IgD-negative memory B cell (primary cell): ENCODE results near the gene XYLB. TPM values are rescaled to one million over a fixed set of nuclear protein-coding genes. Genes with fewer than 3 reads are reported as not detected.

ENCODE experiments used
- H3K27ac Mint-ChIP-seq, 3 donors: one replicate each; pipeline ENCODE4 v1.8.0; 2020 to 2022; ENCODE audit warnings: mild to moderate bottlenecking in 3 of 3, mixed read lengths in 3 of 3, moderate library complexity in 1 of 3
- H3K27me3 Mint-ChIP-seq: one replicate; pipeline ENCODE4 v1.8.0; 2021; ENCODE audit warnings: mixed read lengths
- H3K36me3 Mint-ChIP-seq: one replicate; pipeline ENCODE4 v1.8.0; 2020; ENCODE audit warnings: mild to moderate bottlenecking, mixed read lengths
- H3K4me1 Mint-ChIP-seq, 3 donors: one replicate each; pipeline ENCODE4 v1.8.0; 2020 to 2022; ENCODE audit warnings: mixed read lengths in 3 of 3, mild to moderate bottlenecking in 1 of 3
- H3K4me3 Mint-ChIP-seq, 4 donors: one replicate each; pipeline ENCODE4 v1.8.0; 2020 to 2022; ENCODE audit warnings: mild to moderate bottlenecking in 4 of 4, mixed read lengths in 4 of 4, moderate library complexity in 3 of 4
- H3K9me3 Mint-ChIP-seq, 3 donors: one replicate each; pipeline ENCODE4 v1.8.0; 2020 to 2021; ENCODE audit warnings: mixed read lengths in 3 of 3, mild to moderate bottlenecking in 1 of 3
- polyA plus RNA-seq: library from polyadenylated mRNA; unstranded; fragments of 300-500 nt; fragmentation: Illumina TruSeq; gene quantifications from one replicate; pipeline ENCODE4 v1.2.3, GENCODE V29; 2021

XYLB gene
- polyA plus RNA-seq, 1 donor from 2014 or later: 0.28 TPM

- H3K9me3 Mint-ChIP-seq: no peaks in the 10 kb centered on the region
- H3K4me1 Mint-ChIP-seq: peaks cover 0 to 3% (median 1%) of the 10 kb centered on the region in 3 donors
- H3K27ac Mint-ChIP-seq: no peak overlapping the region
- no peak overlapping the region for H3K4me3 Mint-ChIP-seq
- H3K36me3 Mint-ChIP-seq: no peaks in the 10 kb centered on the region
- no peaks in the 10 kb centered on the region for H3K27me3 Mint-ChIP-seq
Observed at GRCh38 chr3:38343797-38344594, 2.6 kb upstream of the XYLB start.

- Mint-ChIP-seq H3K4me1 (peaks cover 0 to 3% (median 1%) of the 10 kb centered on the region in 3 donors), H3K9me3 (no peaks in the 10 kb centered on the region), H3K27ac (peak overlapping the region in 1 of 3 donors; percentile 32), H3K27me3 (no peaks in the 10 kb centered on the region), H3K4me3 (peak overlapping the region; percentile 47 to 88 (median 84)), H3K36me3 (no peaks in the 10 kb centered on the region)
Observed at GRCh38 chr3:38345879-38346586, 552 bp upstream of the XYLB start.

- H3K4me3 Mint-ChIP-seq: peak overlapping the region; percentile 27 to 84 (median 77)
Observed at GRCh38 chr3:38347421-38348200, 1.0 kb downstream of the XYLB start.

GRCh38 chr3:38348903-38349302, 2.3 kb downstream of the XYLB start:
- H3K36me3 Mint-ChIP-seq: no peaks in the 10 kb centered on the region
- H3K4me1 Mint-ChIP-seq: peaks cover 0 to 3% (median 1%) of the 10 kb centered on the region in 3 donors
- H3K4me3 Mint-ChIP-seq: no peak overlapping the region
- H3K27me3 Mint-ChIP-seq: no peaks in the 10 kb centered on the region
- H3K9me3 Mint-ChIP-seq: no peaks in the 10 kb centered on the region
- H3K27ac Mint-ChIP-seq: no peak overlapping the region

More at GRCh38 chr3:38347421-38348200, 1.0 kb downstream of the XYLB start:
- Mint-ChIP-seq H3K36me3 (no peaks in the 10 kb centered on the region), H3K27ac (no peak overlapping the region), H3K27me3 (no peaks in the 10 kb centered on the region), H3K9me3 (no peaks in the 10 kb centered on the region), H3K4me1 (peaks cover 0 to 3% (median 1%) of the 10 kb centered on the region in 3 donors)

DNA sequence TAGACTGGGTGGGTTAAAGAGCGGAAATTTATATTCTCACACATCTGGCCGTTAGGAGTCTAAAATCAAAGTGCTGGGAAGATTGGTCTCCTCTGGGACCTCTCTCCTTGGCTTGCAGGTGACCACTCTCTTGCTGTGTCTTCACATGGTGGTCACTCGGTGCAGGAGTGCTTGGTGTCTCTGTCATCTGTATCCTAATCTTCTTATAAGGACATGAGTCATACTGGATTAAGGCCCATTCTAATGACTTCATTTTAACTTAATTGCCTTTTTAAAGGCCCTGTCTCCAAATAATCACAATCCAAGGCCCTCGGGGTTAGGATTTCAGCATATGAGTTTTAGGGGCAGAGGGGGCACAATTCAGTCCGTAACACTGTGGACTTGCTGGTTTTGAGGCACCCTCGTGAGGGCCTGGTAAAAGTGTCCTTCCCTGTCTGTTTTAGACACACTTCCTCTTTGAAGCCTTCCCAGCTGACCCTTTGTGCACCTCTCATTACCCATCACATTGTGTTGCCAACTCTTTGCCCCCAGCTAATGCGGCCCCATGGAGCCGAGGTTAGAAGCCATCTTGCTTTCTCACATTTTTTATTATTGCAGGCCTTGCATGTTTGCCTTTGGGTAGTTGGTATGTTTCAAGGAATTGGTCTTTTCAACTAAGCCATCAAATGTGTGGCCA, 3.2 kb downstream of the XYLB start:
- Mint-ChIP-seq H3K4me3 (no peak overlapping the region), H3K4me1 (peaks cover 0 to 3% (median 1%) of the 10 kb centered on the region in 3 donors), H3K9me3 (no peaks in the 10 kb centered on the region), H3K27me3 (no peaks in the 10 kb centered on the region), H3K36me3 (no peaks in the 10 kb centered on the region), H3K27ac (no peak overlapping the region)

- Mint-ChIP-seq H3K27me3 (no peaks in the 10 kb centered on the region), H3K27ac (no peak overlapping the region), H3K4me1 (no peaks in the 10 kb centered on the region), H3K9me3 (no peaks in the 10 kb centered on the region), H3K4me3 (no peak overlapping the region), H3K36me3 (no peaks in the 10 kb centered on the region)
Observed at GRCh38 chr3:38353151-38353550, 6.6 kb downstream of the XYLB start.

GRCh38 chr3:38354588-38355330, 8.2 kb downstream of the XYLB start:
- no peaks in the 10 kb centered on the region for H3K27me3 Mint-ChIP-seq
- no peak overlapping the region for H3K4me3 Mint-ChIP-seq
- peaks cover 2% of the 10 kb centered on the region for H3K36me3 Mint-ChIP-seq
- H3K4me1 Mint-ChIP-seq: no peaks in the 10 kb centered on the region
- H3K9me3 Mint-ChIP-seq: no peaks in the 10 kb centered on the region
- H3K27ac Mint-ChIP-seq: no peak overlapping the region

- no peak overlapping the region for H3K4me3 Mint-ChIP-seq
Observed at GRCh38 chr3:38359038-38359437, 12.5 kb downstream of the XYLB start.

DNA sequence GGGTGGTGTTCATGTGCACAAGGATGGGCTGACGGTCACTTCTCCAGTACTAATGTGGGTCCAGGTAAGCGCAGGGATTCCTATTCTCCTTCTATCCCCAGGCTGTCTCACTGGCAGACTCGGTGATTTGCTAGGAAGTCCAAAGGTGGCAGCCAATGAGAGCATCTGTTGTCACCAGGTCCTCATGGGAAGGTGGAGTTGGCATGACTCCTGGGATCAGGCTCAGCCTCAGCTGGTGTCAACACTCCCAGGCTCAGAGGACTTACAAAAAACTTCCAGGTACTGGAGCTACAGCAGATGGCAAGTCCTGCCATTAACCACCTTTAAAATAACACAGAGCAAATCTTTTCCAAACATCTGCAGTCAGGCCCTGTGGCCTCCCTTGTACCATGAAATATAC, 13.8 kb downstream of the XYLB start:
- Mint-ChIP-seq H3K36me3 (peaks cover 7% of the 10 kb centered on the region), H3K4me3 (no peak overlapping the region), H3K9me3 (no peaks in the 10 kb centered on the region), H3K27me3 (no peaks in the 10 kb centered on the region), H3K27ac (peak overlapping the region in 1 of 3 donors; percentile 27), H3K4me1 (peaks cover 0 to 2% (median 0%) of the 10 kb centered on the region in 3 donors)

More at GRCh38 chr3:38359038-38359437, 12.5 kb downstream of the XYLB start:
- Mint-ChIP-seq H3K4me1 (no peaks in the 10 kb centered on the region), H3K27me3 (no peaks in the 10 kb centered on the region), H3K27ac (no peak overlapping the region), H3K36me3 (peaks cover 2% of the 10 kb centered on the region), H3K9me3 (no peaks in the 10 kb centered on the region)

GRCh38 chr3:38361496-38361895, 14.9 kb downstream of the XYLB start:
- H3K9me3 Mint-ChIP-seq: no peaks in the 10 kb centered on the region
- H3K36me3 Mint-ChIP-seq: peaks cover 7% of the 10 kb centered on the region
- H3K27ac Mint-ChIP-seq: no peak overlapping the region
- no peaks in the 10 kb centered on the region for H3K27me3 Mint-ChIP-seq
- no peak overlapping the region for H3K4me3 Mint-ChIP-seq
- H3K4me1 Mint-ChIP-seq: peaks cover 0 to 2% (median 0%) of the 10 kb centered on the region in 3 donors

DNA sequence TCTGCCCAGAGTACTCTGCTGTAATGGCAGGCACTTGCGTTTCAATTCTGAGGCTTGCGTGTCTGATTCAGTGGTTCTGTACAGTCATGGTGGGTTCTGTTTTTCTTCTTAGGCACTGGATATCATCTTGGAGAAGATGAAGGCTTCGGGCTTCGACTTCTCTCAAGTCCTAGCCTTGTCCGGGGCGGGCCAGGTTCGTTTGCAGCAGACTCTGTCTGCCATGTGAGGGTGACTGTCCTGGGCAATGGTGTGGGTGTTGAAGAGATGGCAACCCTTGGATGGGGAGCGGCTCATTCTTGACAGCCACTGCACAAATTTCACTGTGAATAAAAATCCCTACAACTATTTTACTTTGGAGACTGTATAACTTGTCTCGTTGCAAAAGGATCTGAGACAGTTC, 16.2 kb downstream of the XYLB start:
- no peaks in the 10 kb centered on the region for H3K27me3 Mint-ChIP-seq
- H3K36me3 Mint-ChIP-seq: peaks cover 7% of the 10 kb centered on the region
- H3K4me3 Mint-ChIP-seq: no peak overlapping the region
- no peaks in the 10 kb centered on the region for H3K9me3 Mint-ChIP-seq
- peaks cover 0 to 2% (median 0%) of the 10 kb centered on the region in 3 donors for H3K4me1 Mint-ChIP-seq
- peak overlapping the region in 1 of 3 donors; percentile 35 for H3K27ac Mint-ChIP-seq

DNA sequence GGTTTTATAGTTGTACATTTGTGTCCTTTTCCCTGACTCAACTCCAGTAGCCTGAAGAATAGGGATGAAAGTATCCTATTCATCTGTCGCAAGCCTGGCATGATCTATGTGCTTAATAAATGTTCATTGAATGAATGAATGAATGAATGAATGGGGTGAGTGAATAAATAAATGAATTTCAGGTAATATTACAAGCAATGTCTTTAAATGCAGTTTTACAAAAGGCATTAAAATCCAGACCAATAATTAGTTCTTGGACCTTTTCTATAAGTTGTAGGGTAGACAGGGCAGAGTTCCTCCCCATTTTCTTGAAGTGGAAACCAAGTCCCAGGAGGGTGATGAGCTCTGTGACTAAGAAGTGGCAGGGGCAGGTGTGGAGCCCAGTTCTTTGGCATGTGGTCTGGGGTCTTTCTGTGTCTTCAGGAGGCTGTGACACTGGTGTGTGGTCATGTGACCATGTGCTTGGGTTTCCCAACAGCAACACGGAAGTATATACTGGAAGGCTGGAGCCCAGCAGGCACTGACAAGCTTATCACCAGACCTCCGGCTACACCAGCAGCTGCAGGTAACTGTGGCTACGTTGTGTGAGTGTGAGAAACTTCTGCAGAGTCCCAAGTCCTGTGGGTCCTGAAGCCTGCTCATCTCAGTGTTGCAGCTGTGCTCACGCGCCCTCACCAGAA, 18.3 kb downstream of the XYLB start:
- Mint-ChIP-seq H3K27me3 (no peaks in the 10 kb centered on the region), H3K27ac (peak overlapping the region in 1 of 3 donors; percentile 6), H3K4me1 (peaks cover 0 to 2% (median 0%) of the 10 kb centered on the region in 3 donors), H3K36me3 (peaks cover 5% of the 10 kb centered on the region), H3K9me3 (no peaks in the 10 kb centered on the region), H3K4me3 (no peak overlapping the region)

DNA sequence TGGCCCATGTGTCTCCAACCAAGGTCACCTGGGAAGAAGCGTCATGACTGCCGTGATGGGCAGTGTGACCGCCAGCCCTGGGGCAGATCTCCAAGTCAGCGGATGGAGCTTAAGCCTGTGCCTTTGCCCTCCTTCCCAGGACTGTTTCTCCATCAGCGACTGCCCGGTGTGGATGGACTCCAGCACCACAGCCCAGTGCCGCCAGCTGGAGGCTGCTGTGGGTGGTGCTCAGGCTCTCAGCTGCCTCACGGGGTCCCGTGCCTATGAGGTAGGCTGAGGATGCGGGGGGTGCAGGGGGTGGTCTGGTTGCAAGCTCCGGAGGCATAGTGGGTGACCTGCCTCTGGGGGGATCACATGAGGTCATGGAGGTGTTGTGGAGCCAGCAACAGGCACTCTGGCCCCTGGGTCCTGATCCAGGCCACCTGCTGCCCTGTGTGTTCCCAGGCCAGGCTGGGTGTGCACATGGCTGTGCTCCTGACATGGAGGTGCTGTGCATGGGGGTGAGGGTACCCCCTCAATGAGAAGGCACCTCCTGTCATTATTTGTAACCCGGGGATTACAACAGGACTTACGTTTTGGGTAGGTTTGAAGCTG, 19.0 kb downstream of the XYLB start:
- Mint-ChIP-seq H3K4me1 (peaks cover 0 to 2% (median 0%) of the 10 kb centered on the region in 3 donors), H3K27me3 (no peaks in the 10 kb centered on the region), H3K27ac (no peak overlapping the region), H3K36me3 (peaks cover 5% of the 10 kb centered on the region), H3K9me3 (no peaks in the 10 kb centered on the region), H3K4me3 (no peak overlapping the region)
